Adipose tissue (tissue), 3 donors: ENCODE results near the gene ISYNA1. TPM values are rescaled to one million over a fixed set of nuclear protein-coding genes. Genes with fewer than 3 reads are reported as not detected.

Experiments used
- H3K27ac ChIP-seq: one replicate; pipeline ENCODE4 v1.5.1; 2013; ENCODE audit warnings: low read depth, low read length
- WGBS, 3 donors: extraction: QIAGEN DNeasy Blood & Tissue Kit; methylation state at CpG; one replicate each; pipeline ENCODE4 v1.1.7; 2013; 5-methylcytosine and 5-hydroxymethylcytosine counted together
- polyA plus RNA-seq, 3 donors: library from polyadenylated mRNA; stranded (reverse); fragments of 200-250 nt; gene quantifications; one replicate each; pipeline ENCODE4 v1.2.3, GENCODE V29; 2013
- donor health status: healthy with polysubstance abuse.
- donor health status: Bipolar disorder and iron deficiency.
- donor health status: healthy.

The ISYNA1 gene
- polyA plus RNA-seq, 3 donors: 18.3 to 55.6 (median 24.3) TPM

DNA sequence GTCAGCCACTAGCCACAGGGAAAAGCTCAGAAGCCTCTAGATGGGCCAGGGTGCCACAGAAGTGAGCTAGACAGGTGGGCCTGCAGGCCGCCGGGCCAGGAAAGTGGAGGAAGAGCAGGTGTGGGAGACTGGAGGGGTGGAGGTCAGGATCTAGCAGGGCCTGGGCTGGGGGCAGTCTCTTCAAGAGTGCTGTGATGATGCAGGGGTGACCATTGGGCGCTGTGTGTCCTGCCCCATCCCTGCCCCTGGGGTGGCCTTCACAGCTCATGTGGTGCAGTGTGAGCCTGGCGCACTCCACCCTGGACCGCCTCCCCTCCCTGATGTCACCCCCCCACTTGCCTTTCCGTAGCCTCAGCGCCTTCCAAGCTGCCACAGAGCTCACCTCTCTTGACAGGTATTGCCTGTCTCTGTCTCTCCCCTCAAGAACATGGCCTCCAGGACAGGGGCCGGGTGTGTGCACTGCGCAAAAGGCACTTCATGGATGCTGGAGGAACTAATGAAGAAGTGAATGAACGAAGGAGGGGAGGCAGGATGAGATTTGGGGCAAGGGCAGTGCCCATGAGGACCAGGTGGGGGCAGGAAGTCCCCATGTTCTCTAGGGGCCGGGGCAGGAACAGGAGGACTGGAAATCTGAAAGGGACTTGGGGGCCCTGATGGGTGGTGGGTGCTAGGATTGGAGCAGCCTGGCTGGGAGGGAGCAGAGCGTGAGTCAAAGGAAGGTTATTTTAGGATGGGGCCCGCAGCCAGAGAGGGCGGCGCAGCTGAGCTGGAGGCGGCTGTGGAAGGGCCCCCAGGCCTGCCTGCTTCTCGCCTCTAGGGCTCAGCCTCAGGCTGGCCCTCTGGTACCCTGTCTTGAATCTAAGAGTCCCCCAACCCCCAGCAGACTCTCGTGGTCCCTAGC is 12.2 kb downstream of the ISYNA1 start:
- WGBS, 3 donors: 63 to 73% (median 64%) methylated on average over 17 to 18 of the region's 18 CpGs
- no peak overlapping the region for H3K27ac ChIP-seq

DNA sequence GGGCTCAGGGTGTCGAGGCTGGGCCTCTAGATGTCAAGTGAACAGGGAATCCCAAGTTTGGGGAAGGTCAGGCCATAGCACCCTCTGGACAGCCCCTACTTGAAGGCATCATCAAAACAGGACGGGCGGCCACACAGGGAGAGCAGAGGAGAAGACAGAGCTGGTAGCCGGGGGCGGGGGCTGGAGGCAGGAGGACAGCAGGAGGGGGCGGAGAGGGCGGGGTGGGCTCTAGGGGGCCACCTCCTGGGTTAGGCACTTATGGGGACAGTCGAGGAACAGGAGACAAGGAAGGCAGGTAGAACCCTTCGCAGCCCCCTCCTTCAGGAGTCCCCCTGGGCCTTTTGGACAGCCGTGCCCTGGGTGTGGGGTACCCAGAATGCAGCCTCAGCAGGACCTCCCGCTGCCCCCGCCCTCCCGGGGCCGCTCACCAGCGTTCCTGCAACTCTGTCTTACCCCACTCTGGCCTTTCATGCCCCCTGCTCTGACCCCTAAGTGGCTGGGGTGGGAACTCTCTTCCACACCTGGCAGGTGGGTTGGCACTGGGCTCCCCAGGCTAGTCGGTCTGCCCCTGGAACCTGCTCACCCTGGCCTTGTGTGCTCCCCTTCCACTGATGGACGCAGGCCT is 12.9 kb downstream of the ISYNA1 start:
- 84 to 86% (median 85%) methylated on average over 14 to 17 of the region's 17 CpGs for WGBS, 3 donors
- H3K27ac ChIP-seq: no peak overlapping the region

DNA sequence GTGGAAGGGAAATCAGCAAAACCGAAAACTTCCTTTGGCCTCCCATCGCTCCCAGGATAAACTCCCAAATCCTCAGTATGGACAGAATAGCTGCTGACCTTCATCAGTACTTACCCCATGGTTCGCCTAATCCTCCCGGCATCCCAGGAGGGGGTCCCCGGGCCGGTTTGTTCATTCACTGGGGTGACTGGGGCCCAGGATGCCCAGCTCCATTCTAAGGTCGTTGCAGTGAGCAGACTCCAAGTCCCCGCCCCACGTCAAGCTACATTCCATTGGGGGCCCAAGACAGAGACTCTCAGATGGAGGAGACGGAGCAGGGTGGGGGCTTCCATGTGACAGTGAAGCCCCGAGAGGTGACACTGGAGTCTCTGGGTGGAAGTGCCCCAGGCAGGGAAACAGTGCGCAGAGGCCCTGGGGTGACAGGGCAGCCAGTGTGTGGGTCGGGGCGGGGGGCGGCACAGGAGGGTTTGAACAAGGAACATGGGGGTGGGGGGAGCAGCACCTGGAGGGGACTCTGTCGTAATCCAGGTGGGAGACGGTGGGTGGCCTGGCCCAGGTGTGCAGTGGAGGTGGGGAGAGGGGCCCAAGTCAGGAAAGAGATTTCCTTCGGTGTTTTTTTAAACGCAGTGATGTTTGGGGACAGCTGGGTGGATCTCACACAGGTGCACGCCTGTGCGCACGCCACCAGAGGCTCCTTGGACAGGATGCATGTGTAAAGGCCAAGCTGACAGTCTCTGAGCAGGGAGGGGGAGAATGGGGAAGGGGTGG is 13.6 kb downstream of the ISYNA1 start:
- no peak overlapping the region for H3K27ac ChIP-seq
- WGBS, 3 donors: 71 to 80% (median 73%) methylated on average over 22 of the region's 22 CpGs

DNA sequence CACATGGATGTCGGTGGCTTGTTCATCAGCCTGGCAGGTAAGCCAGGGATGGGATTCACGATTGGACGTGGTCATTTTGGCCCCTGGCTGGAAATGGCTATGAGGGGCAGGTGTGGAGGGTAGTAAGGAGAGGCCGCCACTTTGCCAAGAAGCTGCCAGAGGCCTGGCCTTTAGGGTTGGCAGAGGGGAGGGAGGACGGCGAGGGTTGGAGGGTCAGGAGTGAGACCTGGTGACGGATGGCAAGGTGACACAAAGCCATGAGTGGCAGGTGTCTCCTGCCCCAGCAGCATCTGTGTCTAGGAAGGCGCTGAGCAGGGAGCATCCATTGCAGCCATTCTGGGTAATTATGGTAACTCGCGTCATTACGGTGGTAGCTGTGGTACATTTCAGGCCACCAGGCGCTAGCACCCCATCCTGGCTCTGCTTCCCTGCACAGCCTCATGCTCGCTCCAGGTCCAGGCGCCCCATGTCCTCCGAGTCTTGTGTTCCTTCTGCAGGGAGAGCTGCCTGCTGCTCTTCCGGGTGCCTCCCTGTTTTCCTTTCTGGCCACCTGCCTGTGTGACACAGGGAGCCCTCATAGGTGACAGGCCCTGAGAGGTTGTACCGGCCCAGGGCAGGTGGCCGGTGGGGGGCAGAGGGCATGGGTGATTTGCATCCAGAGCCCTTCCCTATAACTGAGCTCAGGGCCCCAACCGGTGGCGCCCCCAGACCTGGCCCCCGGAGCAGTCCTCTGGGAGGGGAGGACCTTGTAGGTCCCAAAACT is 14.5 kb downstream of the ISYNA1 start:
- no peak overlapping the region for H3K27ac ChIP-seq
- 80 to 85% (median 82%) methylated on average over 21 of the region's 21 CpGs for WGBS, 3 donors

DNA sequence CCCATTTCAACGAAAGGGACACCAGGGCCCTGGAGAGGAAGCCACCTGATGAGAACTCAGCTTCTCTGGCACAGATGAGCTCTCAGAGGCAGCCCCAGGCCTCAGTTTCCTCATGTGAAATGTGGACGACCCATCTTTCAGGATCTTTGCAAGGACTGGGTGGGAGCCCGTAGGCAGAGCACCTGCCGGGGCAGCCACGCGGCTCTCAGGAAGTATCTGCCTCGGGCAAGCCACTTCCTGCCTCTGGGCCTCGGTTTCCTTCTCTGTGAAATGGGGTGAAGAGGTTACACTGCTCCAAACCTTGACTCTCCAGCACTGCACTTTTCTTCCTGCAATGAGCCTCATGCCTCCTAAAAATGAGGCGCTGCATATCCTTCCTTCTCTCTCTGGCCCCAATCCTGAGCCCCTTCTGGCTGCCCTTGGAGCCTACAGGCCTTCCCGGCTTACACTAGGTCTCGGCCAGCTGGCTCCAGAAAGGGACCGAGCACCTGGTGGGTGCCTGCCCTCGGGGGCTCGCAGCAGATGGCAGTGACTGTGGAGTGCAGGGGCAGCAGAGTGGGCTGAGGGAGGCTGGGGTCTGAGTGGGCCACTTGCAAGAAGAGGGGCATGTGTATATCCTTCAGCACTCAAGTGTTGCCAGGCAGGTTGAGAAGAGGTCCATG is 15.3 kb downstream of the ISYNA1 start:
- 67 to 79% (median 67%) methylated on average over 14 of the region's 14 CpGs for WGBS, 3 donors
- H3K27ac ChIP-seq: no peak overlapping the region

DNA sequence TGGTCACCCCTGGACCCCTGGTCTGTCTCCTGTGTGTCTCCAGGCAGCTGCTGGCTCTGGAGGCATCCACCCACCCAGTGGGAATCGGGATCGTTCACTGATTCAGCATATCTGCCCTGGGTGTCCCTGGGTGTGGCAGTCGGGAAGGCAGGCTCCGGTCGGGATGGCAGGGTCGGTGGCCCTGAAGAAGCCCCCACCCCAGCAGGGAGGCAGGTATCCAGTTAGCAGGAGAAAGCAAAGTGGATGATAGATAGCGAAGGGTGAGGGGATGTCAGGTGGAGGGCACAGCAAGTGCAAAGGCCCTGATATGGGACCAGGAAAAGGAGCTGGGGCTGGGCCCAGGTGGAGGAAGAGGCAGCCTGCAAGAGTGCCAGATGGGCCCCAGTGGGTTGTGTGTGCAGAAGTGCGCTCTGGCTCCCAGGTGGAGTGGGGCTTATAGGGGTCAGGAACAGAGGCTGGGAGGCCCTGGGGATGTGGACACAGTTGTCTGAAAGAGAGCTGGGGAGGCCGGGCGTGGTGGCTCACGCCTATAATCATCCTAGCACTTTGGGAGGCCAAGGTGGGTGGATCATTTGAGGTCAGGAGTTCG is 16.5 kb downstream of the ISYNA1 start:
- 74 to 81% (median 80%) methylated on average over 12 of the region's 12 CpGs for WGBS, 3 donors
- H3K27ac ChIP-seq: no peak overlapping the region

DNA sequence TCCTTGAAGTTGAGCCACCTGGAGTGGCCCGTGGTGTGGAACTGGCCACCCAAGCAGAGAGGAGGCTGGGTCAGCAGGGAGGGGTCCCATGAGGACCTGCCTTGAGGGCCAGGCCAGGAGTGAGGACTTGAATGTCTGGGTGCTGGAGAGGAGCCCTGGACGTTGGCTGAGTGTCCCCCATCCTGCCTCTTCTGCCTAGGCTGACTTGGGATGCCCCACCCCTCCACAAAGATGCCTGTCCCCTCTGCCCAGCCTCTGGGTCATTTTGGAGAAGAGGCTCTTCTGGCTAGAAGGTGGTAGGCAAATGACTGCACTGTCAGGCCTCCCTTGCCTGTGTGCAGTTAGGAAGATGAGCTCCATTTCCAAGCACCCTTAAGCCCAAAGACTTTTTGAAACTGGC is 17.0 kb downstream of the ISYNA1 start:
- 28 to 48% (median 39%) methylated on average over 2 of the region's 2 CpGs for WGBS, 3 donors
- no peak overlapping the region for H3K27ac ChIP-seq

DNA sequence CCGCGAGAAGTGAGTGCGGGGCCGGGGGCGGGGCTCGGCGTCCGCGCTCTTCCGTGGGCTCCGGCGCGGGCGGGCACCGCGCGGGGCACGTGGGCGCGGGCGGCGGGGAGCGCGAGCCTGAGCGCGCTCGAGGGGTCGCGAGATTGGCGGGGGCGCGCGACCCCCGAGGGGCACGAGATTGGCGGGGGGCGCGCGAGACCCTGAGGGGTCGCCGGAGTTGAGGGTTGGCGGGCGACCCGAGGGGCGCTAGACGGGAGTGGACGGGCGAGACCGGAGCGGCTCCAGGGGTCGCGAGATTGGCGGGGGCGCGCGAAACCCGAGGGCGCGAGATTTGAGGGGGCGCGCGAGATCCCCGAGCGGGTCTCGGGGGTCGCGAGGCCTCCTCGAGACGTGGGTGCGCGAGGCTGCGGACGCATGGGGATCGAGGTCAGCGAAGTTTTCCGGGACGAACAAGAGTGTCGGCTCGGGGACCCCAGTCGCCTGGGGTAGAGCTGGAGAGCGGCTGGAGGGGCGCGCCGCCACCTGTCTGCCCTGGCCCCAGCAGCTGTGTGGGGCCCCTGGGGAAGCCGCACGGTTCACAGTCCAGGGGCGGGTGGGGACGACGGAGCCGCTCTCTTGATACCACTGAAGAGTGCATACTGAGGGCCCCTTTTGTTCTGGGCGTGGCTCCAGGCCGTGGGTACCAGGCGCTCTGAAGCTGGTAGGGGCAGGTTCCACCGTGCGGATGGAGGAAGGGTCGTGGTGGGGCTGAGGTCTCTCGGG is 18.1 kb downstream of the ISYNA1 start:
- H3K27ac ChIP-seq: peak overlapping the region; percentile 58
- 1 to 2% (median 1%) methylated on average over 86 to 97 of the region's 97 CpGs for WGBS, 3 donors

DNA sequence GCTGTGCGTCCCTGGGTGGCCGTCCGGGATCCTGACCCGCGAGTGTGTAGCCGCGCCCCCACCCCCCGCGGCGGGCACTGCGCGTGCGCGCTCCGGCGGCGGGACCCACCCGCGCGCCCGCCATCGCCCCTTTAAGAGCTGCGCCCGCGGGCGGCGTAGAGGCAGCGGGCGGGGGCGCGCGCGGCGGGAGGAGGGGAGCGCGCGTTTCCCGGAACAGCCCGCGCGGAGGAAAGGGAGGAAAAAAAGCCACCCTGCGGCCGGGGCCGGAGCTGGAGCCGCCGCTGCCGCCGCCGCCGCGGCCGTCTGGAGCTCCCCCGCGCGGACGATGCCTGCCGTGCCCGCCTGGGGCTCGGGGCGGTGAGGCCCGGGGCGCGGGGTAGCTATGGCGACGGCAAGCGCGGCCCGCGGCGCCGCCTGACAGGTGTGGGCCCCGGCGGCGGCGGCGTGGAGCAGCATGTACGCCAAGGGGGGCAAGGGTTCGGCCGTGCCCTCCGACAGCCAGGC is 18.7 kb downstream of the ISYNA1 start, which contains the start of gene SSBP4:
SSBP4 (plus strand) TSS at position 204 of the 504 bp plus-strand sequence; CDS start at position 455, 251 bp downstream.
- peak within 1 kb of the TSS; percentile 58 for H3K27ac ChIP-seq
- 0 to 1% (median 1%) methylated on average over 43 to 77 of the region's 80 CpGs for WGBS, 3 donors

DNA sequence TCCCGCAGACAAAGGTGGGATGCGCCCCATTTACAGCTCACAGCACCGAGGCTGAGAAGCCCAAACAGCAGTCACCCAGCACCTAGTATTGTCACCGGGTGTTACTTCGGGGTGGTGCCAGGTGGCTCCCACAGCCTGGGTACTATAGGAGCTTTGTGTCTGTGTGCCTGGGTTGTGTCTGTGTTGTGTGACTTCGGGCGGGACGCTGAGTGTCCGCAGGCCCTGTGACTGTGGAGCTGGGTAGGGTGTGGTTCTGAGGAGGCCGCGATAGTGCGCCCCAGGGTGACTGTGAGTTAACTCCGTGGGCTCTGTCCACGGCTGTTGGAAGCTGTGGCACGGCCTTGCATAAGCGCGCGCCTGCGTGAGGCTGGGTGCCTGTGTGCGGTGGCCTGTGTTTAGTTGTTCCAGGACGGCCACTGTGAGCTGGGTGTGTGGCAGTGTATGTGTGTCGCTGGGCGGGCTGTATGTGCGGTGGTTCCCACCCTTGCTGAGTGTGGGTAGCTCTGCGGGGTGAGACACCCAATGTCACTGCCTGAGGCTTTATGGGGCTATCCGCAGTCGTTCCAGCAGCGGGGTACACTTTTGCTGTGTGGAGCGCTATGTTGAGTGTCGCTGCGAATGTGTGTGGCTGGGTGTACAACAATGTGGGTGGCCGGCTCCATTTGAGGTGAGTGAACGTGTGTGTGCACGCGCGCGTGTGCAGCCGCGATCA is 19.3 kb downstream of the ISYNA1 start:
- peak overlapping the region; percentile 29 for H3K27ac ChIP-seq
- 14 to 16% (median 15%) methylated on average over 39 of the region's 39 CpGs for WGBS, 3 donors

DNA sequence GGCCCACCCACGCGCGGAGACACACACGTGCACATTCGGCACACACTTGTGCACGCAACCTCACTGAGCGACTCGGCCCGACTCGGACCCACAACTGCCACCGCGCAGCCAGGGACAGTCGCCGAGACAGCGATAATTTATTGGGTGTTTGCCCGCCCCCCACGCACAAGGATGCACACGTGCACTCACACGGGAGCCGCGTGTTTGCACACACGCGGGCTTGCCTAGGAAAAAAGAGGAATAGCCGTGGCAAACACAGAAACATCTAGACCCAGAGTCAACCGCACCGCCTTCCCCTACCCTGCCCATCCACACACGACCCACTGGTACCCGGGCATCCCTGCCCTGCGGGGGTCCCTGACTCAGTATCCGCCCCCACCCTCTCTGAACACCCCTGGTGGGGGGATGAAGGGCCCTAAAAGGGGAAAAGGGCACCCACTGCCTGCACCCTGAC is 19.9 kb downstream of the ISYNA1 start:
- H3K27ac ChIP-seq: peak overlapping the region; percentile 29
- WGBS, 3 donors: 7 to 14% (median 10%) methylated on average over 30 of the region's 30 CpGs

DNA sequence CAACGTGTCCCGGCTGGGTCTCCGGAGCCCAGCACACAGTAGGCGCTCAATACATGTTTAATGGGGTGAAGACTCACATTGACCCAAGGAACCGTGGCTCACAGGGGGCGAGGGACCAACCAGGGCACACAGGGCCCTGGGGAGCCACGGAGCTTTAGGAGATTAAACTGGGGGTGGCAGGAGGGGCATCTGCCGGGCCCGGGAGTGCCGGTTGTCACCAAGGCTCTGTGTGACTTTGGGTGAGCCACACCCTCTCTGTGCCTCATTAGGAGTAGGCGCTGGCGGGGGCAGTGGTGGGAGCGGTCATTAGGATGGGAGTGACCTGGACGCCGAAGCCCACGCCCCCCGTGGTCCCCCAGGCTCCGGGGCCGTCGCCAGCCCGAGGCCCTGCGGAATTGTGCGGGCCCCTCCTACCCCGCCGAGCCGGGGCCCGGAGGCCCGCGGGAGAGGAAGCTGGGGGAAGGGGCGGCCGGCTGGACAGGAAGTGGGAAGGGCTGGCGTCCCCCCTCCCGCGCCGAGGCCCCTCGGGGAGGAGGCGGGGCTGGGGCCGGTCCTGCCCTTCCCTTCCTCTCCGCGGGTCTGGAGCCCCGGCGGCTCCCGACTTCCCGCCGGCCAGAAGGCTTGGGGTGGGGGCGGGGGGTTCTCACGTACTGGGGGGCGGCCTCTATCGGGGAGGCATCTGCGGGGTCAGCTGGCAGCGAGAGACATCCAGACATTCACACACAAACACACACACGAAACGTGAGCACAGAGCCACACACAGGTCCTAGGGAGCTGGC is 20.5 kb downstream of the ISYNA1 start:
- peak overlapping the region; percentile 14 for H3K27ac ChIP-seq
- 1 to 2% (median 1%) methylated on average over 34 to 44 of the region's 53 CpGs for WGBS, 3 donors

DNA sequence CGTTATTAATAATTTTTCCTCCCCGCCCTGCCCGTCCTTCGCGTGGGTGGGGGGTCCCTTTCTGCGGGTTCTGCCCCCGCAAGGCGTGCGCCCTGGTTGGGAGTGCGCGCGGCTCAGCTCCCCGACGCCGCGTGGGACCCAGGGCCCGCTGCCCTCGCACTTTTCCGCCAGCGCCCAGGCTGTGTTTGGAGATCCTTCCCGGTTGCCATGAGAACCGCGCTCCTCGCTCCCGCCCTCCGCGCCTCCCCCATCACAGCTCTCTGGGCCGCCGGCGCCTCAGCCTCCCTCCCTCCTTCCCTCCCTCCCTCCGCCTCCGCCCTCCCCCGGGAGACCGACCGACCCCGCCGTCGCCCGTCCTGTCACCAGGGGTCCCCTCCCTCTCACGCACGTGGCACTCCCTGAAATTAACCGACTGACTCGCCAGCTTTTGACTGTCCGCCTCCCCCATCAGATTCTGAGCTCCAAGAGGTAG is 21.1 kb downstream of the ISYNA1 start:
- peak overlapping the region; percentile 14 for H3K27ac ChIP-seq
- 0 to 1% (median 1%) methylated on average over 41 to 43 of the region's 44 CpGs for WGBS, 3 donors

DNA sequence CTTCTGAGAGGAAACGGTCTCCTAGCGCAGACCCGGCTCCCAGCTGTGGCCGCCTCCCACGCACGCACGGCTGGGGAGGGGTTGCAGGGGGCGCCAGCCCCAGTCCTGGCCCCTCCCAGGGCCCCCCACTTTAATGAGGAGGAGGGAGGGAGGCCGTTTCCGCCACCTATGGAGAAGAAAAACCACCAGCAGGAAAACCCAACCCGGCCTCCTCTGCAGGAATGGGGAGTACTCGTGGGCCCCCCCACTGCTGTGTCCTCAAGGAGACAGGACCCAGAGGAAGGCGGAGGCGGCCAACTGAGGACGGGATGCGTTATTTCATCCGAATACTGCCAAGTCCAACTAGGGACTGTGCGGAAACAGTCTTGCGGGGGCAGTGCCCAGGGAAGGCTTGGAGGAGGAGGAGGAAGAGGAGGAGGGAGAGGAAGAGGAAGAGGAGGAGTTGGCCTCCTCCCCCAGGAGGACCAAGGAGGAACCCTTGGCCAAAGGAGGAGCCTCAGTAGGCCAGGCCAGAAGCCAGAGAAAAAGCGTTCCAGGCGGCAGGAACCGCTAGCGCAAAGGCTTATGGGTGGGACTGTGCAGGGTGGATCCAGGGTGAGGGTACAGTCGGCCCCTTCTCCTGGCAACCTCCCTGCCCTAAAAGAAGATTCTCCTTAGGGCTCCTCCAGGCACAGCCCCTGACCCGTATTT is 22.6 kb downstream of the ISYNA1 start:
- WGBS, 3 donors: 3 to 47% (median 9%) methylated on average over 24 to 25 of the region's 25 CpGs
- peak overlapping the region; percentile 87 for H3K27ac ChIP-seq
